Activated naive CD8-positive, alpha-beta T cell treated with anti-CD3 and anti-CD28 coated beads for 36 hours (primary cell): ENCODE results near the gene TRIM72. TPM values are rescaled to one million over a fixed set of nuclear protein-coding genes. Genes with fewer than 3 reads are reported as not detected.
"Not testable (repeated sequence)": the region's sequence is repeated elsewhere in the genome, so short reads cannot be mapped to it uniquely, and the experiment has no call there.

ENCODE experiments used
- DNase-seq: peaks from one replicate; pipeline ENCODE4 v3.0.0; 2021
- H3K27ac Mint-ChIP-seq: one replicate; pipeline ENCODE4 v1.8.0; 2022; ENCODE audit warnings: mild to moderate bottlenecking, moderate library complexity, mixed read lengths
- H3K27me3 Mint-ChIP-seq: one replicate; pipeline ENCODE4 v1.8.0; 2022; ENCODE audit warnings: mild to moderate bottlenecking, mixed read lengths
- H3K36me3 Mint-ChIP-seq: one replicate; pipeline ENCODE4 v1.8.0; 2021; ENCODE audit warnings: mild to moderate bottlenecking, mixed read lengths
- H3K4me1 Mint-ChIP-seq: one replicate; pipeline ENCODE4 v1.8.0; 2021; ENCODE audit warnings: mixed read lengths
- H3K4me3 Mint-ChIP-seq: one replicate; pipeline ENCODE4 v1.8.0; 2022; ENCODE audit warnings: mild to moderate bottlenecking, moderate library complexity, mixed read lengths
- H3K9me3 Mint-ChIP-seq: one replicate; pipeline ENCODE4 v1.8.0; 2022; ENCODE audit warnings: mixed read lengths
- total RNA-seq, 2 experiments: library from RNA; stranded (reverse); gene quantifications; one replicate each; pipeline ENCODE4 v1.2.3, GENCODE V29; 2021

TRIM72 gene
- total RNA-seq, 2 experiments from 2014 or later: not detected

DNA sequence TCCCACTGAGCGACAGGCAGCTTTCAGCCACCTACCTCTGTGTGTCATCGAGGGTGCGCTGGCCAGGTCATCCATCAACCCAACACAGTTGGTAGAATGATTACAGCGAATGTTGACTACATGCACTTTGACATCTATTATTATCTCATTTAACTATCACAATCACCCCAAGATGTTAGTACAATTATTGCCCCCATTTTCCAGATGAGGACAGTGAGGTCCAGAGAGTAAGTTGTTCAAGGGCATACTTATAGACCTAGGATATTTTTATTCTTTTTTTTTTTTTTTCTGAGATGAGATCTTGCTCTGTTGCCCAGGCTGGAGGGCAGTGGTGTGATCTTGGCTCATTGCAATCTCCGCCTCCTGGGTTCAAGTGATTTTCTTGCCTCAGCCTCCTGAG lies 37.5 kb downstream of the TRIM72 start:
- H3K27me3 Mint-ChIP-seq: no peaks in the 10 kb centered on the region
- H3K36me3 Mint-ChIP-seq: no peaks in the 10 kb centered on the region
- no peak for DNase-seq
- peaks cover 24% of the 10 kb centered on the region for H3K4me1 Mint-ChIP-seq
- H3K4me3 Mint-ChIP-seq: no peak overlapping the region
- H3K9me3 Mint-ChIP-seq: no peaks in the 10 kb centered on the region
- no peak overlapping the region for H3K27ac Mint-ChIP-seq

DNA sequence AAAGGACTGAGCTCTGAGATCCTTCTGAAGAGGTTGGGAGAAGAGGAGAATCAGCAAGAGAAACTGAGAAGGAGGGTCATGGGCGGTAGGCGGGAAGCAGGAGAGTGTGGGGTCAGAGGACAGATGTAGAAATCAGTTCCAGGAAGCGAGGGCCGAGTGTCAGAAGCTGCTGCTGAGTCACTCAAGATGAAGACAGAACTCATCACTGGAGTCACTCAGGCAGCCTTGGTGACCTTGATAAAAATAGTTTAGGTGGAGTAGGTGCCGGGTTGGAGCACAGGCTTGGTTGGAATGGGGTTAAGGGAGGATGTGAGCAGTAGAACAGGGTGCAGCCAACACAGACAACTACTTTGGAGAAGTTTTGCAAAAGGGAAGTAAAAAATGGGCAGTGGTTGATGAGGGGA lies 39.7 kb downstream of the TRIM72 start:
- no peaks in the 10 kb centered on the region for H3K36me3 Mint-ChIP-seq

DNA sequence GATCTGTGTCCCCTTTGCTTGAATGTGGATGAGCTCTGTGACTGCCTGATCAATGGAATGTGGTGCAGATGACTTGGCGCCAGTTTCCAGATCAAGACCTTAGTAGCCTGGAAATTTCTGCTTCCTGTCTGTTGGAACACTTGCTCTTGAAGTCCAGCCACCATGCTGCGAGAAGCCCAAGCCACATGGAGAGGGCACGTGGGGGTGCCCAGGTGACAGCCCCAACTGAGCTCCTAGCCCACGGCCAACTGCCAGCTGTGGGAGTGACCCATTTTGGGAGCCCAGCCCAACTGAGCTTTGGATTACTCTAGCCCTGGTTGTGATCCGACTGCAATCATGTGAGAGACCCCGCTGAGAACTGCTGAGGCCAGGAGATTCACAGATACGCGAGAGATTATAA lies 42.5 kb downstream of the TRIM72 start:
- Mint-ChIP-seq H3K4me1 (peaks cover 20% of the 10 kb centered on the region), H3K27ac (no peak overlapping the region), H3K9me3 (no peaks in the 10 kb centered on the region), H3K27me3 (no peaks in the 10 kb centered on the region), H3K36me3 (no peaks in the 10 kb centered on the region), H3K4me3 (no peak overlapping the region)
- DNase-seq: no peak

More for the DNA sequence above, 39.7 kb downstream of the TRIM72 start:
- peak; percentile 21 for DNase-seq
- H3K27ac Mint-ChIP-seq: peak overlapping the region; percentile 47
- no peak overlapping the region for H3K4me3 Mint-ChIP-seq
- peaks cover 24% of the 10 kb centered on the region for H3K4me1 Mint-ChIP-seq
- H3K27me3 Mint-ChIP-seq: no peaks in the 10 kb centered on the region
- H3K9me3 Mint-ChIP-seq: no peaks in the 10 kb centered on the region

DNA sequence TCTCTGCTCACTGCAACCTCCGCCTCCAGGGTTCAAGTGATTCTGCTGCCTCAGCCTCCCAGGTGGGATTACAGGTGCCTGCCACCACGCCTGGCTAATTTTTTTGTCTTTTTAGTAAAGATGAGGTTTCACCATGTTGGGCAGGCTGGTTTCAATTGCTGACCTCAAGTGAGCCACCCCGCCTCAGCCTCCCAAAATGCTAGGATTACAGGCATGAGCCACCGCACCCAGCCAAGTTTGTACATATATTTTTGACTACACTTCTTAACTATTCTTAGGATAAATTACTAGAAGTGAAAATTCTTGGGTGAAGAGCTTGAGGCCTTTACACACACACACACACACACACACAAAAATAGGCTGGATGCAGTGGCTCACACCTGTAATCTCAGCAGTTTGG lies 44.4 kb downstream of the TRIM72 start:
- Mint-ChIP-seq H3K9me3 (no peaks in the 10 kb centered on the region), H3K4me3 (no peak overlapping the region), H3K4me1 (peaks cover 18% of the 10 kb centered on the region), H3K27me3 (no peaks in the 10 kb centered on the region), H3K36me3 (no peaks in the 10 kb centered on the region), H3K27ac (no peak overlapping the region)
- DNase-seq: no peak

DNA sequence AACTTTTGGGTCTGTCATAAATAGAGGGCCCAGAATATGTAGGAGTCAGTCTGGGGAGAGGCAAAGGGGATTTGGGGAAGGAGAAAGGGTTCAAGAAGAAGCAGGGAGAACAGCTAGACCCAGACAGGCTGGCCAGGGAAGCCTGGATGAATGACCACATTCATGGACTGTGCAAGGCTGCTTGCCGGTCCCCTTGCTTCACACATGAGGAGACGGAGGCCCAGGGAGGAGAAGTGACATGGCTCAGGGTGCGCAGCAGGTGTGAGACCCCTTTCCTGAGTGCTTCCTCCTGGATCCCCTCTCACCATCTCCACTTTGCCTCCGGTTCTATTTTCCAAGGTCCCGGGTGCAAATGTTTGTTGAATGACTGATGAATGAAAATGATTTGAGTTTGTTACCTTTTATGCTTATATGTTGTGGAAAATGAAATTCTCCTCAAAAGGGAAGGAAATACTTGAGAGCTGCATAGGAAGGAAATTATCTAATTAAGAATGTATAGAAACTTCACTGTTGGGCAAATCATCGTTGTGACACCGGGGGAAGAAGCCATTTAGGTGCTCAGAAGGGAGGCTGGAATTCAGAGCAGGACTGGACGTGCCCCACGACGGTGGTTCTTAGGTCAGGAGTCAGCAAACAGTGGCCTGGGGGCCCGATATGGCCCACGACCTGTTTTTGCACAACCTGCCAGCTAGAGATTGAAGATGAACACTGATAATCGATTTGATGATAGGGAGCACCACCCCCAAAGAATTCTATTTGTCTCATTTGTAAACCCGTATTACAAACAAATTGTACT lies 46.4 kb downstream of the TRIM72 start:
- no peak for DNase-seq
- Mint-ChIP-seq H3K4me3 (no peak overlapping the region), H3K27me3 (no peaks in the 10 kb centered on the region), H3K27ac (no peak overlapping the region), H3K36me3 (no peaks in the 10 kb centered on the region), H3K9me3 (no peaks in the 10 kb centered on the region), H3K4me1 (peaks cover 15% of the 10 kb centered on the region)

DNA sequence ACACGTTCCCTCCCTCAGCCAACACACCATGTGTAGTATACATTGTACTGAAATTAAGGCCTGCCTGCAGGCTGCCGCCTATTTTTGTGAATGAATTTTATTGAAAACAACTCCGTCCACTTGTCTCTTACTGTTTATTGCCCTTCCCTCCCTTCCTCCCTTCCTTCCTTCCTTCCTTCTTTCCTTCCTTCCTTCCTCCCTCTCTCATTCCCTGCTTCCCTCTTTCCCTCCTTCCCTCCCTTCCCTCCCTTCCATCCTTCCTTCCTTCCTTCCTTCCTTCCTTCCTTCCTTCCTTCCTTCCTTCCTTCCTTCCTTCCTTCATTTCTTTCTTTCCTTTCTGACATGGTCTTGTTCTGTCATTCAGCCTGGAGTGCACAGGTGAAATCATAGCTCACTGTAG lies 48.2 kb downstream of the TRIM72 start:
- Mint-ChIP-seq H3K9me3 (peaks cover under 1% of the 10 kb centered on the region), H3K36me3 (peaks cover under 1% of the 10 kb centered on the region), H3K4me3 (no peak overlapping the region), H3K27me3 (no peaks in the 10 kb centered on the region), H3K4me1 (peaks cover 29% of the 10 kb centered on the region), H3K27ac (no peak overlapping the region)
- no peak for DNase-seq

DNA sequence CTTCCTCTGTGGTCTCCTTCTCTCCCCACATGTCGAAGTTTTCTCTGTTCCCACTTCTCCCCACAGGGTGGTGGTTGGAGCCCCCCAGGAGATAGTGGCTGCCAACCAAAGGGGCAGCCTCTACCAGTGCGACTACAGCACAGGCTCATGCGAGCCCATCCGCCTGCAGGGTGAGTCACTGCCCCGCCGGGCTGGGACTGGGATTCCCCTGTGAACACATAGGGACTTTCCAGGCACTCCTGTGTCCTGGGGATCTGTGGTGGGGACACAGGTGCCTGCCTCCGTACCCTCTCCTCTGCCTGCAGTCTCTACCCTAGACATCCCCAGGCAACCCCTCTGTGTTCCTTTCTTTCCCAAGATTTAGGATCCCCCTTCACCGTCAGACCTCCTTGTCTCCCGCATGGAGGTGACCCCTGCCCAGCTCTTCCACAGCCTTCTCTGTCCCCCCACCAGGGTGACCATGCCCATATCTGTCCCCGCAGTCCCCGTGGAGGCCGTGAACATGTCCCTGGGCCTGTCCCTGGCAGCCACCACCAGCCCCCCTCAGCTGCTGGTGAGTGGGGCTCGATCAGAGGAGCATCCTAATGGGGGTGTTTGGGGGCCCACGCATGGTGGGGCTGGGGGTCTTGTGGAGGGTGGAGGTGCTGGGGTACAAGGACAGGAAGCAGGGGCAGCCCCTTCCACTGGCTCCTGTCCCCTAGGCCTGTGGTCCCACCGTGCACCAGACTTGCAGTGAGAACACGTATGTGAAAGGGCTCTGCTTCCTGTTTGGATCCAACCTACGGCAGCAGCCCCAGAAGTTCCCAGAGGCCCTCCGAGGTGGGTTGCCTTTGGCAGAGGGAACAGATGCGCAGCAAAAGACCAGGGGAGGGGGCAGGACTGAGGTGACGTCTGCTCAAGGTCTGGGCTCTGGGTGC lies 51.7 kb downstream of the TRIM72 start:
- Mint-ChIP-seq H3K9me3 (peaks cover 2% of the 10 kb centered on the region), H3K27me3 (no peaks in the 10 kb centered on the region), H3K36me3 (peaks cover 3% of the 10 kb centered on the region), H3K27ac (peak overlapping the region; percentile 78), H3K4me3 (peak overlapping the region; percentile 56), H3K4me1 (peaks cover 32% of the 10 kb centered on the region)
- DNase-seq: peak; percentile 86

DNA sequence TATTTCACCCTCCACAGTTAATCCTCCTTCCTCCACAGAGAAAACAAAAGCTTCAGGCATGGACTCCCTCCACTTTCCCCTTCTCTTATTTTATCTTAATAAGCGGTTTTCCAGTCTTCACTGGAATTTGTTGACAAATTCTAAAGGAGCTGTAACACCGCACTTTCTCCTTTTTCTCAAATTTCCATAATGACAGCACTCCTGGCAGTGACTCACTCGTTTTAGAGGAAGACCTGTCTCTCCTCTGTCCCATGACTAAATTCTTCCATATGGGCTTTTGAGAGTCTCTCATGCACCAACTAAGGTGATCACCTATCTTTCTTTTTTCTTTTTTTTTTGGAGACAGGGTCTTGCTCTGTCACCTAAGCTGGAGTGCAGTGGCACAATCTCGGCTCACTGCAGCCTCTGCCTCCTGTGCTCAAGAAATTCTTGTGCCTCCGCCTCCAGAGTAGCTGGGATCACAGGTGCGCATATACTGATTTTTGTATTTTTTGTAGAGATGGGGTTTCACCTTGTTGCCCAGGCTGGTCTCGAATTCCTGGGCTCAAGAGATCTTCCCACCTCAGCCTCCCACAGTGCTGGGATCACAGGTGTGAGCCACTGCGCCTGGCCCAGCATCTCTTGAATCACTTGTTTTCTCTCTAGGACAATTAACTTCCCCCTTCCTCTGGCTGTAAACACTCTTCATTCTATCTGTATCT lies 53.6 kb downstream of the TRIM72 start:
- Mint-ChIP-seq H3K4me1 (peaks cover 35% of the 10 kb centered on the region), H3K27me3 (peaks cover 5% of the 10 kb centered on the region), H3K4me3 (peak overlapping the region; percentile 29), H3K9me3 (peaks cover 2% of the 10 kb centered on the region), H3K36me3 (peaks cover 3% of the 10 kb centered on the region), H3K27ac (peak overlapping the region; percentile 32)
- DNase-seq: no peak

DNA sequence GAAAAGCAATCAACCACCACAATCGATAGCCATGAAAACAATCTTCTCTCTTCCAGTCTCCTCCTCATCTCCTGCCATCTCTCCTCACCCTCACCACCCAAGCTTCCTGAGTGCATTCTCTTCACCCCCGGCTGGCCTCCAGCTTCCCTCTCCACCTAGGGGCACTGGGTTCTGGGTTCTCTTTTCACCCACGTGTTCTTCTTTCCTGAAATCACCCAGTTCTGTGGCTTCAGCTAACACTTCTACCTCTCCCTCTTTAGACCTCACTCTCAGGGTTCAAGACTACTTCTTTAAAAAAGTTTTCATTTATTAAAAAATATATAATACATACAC lies 54.1 kb downstream of the TRIM72 start:
- no peak for DNase-seq
- Mint-ChIP-seq H3K27ac (peak overlapping the region; percentile 32), H3K4me3 (no peak overlapping the region), H3K36me3 (peaks cover 3% of the 10 kb centered on the region), H3K4me1 (peaks cover 35% of the 10 kb centered on the region), H3K27me3 (peaks cover 5% of the 10 kb centered on the region), H3K9me3 (peaks cover 2% of the 10 kb centered on the region)

DNA sequence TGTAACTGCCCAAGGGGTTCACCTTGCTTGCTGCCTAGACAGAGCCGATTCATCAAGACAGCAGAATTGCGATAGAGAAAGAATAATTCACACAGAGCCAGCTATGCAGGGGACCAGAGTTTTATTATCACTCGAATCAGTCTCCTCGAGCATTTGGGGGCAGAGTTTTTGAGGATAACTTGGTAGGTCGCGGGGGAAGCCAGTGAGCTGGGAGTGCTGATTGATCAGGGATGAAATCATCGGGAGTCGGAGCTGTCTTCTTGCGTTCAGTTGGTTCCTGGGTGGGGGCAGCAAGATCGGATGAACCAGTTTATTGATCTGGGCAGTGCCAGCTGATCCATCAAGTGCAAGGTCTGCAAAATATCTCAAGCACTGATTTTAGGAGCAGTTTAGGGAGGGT lies 55.0 kb downstream of the TRIM72 start:
- Mint-ChIP-seq H3K9me3 (peaks cover 2% of the 10 kb centered on the region), H3K4me3 (no peak overlapping the region), H3K27ac (no peak overlapping the region), H3K36me3 (peaks cover 3% of the 10 kb centered on the region), H3K4me1 (peaks cover 35% of the 10 kb centered on the region), H3K27me3 (peaks cover 5% of the 10 kb centered on the region)
- no peak for DNase-seq

DNA sequence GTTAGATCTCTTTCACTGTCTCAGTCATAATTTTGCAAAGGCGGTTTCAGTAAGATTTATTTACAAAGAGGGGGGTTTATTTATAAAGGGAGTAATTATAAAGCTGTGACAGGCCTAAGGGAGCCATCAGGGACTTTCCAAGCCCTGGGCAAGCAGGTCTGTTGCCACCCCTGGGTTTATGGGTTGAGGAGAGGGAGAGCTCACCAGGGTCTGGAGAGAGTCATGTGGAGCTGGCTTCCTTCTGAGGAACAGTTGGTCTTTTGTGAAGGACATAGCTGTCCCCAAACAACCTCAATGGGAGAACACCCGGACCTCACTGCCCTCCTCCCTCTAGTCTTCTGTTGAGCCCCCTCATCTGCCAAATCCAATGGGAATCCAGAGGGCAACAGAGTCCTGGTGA lies 55.6 kb downstream of the TRIM72 start:
- Mint-ChIP-seq H3K27ac (no peak overlapping the region), H3K4me1 (peaks cover 35% of the 10 kb centered on the region), H3K4me3 (no peak overlapping the region), H3K9me3 (peaks cover 2% of the 10 kb centered on the region), H3K36me3 (peaks cover 3% of the 10 kb centered on the region), H3K27me3 (peaks cover 5% of the 10 kb centered on the region)
- DNase-seq: no peak

DNA sequence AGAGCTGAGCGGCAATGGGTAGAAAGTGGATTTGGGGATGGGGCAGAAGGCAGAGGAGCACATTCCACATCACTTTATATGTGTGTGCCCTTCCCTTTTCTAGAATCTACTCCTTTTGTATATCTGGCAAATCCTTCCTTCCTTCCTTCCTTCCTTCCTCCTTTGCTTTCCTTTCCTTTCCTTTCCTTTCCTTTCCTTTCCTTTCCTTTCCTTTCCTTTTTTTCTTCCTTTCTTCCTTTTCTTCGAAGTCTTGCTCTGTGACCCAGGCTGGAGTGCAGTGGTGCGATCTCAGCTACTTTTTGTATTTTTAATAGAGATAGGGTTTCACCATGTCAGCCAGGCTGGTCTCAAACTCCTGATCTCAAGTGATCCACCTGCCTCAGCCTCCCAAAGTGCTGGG lies 56.1 kb downstream of the TRIM72 start:
- H3K27ac Mint-ChIP-seq, H3K4me3 Mint-ChIP-seq, H3K27me3 Mint-ChIP-seq, H3K36me3 Mint-ChIP-seq, DNase-seq, H3K9me3 Mint-ChIP-seq: not testable (repeated sequence)
- H3K4me1 Mint-ChIP-seq: peaks cover 33% of the 10 kb centered on the region

DNA sequence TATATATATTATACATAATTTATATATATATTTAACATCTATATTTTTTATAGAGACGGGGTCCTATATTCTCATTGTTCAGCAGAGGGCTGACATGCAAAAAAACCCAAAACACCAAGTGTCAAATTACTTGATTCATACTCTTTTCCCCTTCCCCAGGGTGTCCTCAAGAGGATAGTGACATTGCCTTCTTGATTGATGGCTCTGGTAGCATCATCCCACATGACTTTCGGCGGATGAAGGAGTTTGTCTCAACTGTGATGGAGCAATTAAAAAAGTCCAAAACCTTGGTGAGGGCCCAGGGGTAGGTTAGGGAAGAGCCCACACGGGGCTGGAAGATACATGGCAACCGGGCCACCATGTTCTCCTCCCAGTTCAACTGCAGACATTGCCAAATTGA lies 56.9 kb downstream of the TRIM72 start:
- H3K4me3 Mint-ChIP-seq: no peak overlapping the region
- no peak for DNase-seq
- peaks cover 25% of the 10 kb centered on the region for H3K4me1 Mint-ChIP-seq
- peaks cover 5% of the 10 kb centered on the region for H3K27me3 Mint-ChIP-seq
- no peak overlapping the region for H3K27ac Mint-ChIP-seq
- peaks cover 3% of the 10 kb centered on the region for H3K36me3 Mint-ChIP-seq
- H3K9me3 Mint-ChIP-seq: peaks cover 2% of the 10 kb centered on the region

DNA sequence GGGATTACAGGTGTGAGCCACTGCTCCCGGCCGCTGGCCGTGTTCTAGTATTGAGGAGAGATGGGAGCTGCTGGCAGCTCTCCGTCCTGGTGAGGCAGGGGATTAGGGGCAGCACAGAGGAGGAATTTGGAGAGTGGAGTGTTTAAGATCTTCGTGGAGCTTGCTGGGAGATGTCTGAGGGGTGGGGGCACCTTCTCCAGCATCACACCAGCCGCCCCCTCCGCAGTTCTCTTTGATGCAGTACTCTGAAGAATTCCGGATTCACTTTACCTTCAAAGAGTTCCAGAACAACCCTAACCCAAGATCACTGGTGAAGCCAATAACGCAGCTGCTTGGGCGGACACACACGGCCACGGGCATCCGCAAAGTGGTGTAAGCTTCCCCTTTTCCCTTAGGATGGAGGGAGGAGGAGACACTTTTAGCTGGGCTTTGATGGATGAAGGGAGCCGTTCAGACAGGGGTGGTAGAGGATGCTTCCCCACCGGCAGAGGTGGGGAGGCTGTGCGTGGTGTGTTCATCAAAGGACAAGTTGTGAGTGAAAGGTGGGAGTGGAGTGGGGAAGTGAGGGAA lies 57.8 kb downstream of the TRIM72 start:
- Mint-ChIP-seq H3K27ac (no peak overlapping the region), H3K9me3 (peaks cover 2% of the 10 kb centered on the region), H3K36me3 (peaks cover 3% of the 10 kb centered on the region), H3K4me1 (peaks cover 17% of the 10 kb centered on the region), H3K27me3 (peaks cover 5% of the 10 kb centered on the region), H3K4me3 (peak overlapping the region; percentile 11)
- no peak for DNase-seq

DNA sequence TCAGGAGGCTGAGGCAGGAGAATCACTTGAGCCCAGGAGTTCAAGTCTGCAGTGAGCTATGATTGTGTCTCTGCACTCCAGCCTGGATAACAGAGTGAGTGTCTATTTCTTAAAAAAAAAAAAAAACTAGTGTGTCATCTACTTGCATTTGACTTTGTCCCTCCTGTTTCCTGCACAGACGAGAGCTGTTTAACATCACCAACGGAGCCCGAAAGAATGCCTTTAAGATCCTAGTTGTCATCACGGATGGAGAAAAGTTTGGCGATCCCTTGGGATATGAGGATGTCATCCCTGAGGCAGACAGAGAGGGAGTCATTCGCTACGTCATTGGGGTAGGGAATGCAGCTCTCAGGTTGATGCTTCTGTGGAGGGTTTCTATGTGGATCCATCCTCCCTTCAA lies 59.3 kb downstream of the TRIM72 start:
- no peak for DNase-seq
- Mint-ChIP-seq H3K9me3 (no peaks in the 10 kb centered on the region), H3K4me1 (peaks cover 5% of the 10 kb centered on the region), H3K36me3 (no peaks in the 10 kb centered on the region), H3K4me3 (no peak overlapping the region), H3K27ac (no peak overlapping the region), H3K27me3 (peaks cover 5% of the 10 kb centered on the region)
